Measurements from ENCODE around the gene DET1. TPM values are rescaled to one million over a fixed set of nuclear protein-coding genes. Genes with fewer than 3 reads are reported as not detected.

The DET1 gene
- total RNA-seq, 2 experiments from 2014 or later = 2.2 to 2.8 TPM

DNA sequence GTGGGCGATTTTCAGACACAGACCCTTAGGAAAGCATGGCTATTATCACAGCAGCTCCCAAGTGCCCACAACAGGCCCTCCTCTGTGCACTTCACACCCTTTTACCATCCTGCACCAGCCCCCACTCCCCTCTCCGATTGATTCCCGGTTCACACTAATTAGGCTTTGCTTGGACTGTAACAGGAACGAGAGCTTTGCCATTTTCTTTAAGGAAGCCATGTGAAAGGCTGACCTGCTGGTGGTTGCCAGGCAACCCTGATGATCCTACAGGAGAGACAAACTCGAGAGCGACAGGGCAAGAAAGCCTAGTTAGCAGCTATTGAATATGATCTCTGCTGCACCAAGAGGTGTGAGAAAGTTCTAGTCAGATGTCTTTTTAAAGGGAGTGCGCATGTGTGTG is 28.2 kb upstream of the DET1 start:
- no peaks in the 10 kb centered on the region for H3K4me1 ChIP-seq (ENCODE audit: insufficient read depth, low read length)
- H3K4me3 Mint-ChIP-seq = no peak overlapping the region
- no peaks in the 10 kb centered on the region for H3K4me1 Mint-ChIP-seq (ENCODE audit: low read depth)
- ChIA-PET POLR2A (no interaction called here), CTCF (no interaction called here)
- no peak overlapping the region for H3K27ac Mint-ChIP-seq
- TF ChIP-seq, protein P1, sequence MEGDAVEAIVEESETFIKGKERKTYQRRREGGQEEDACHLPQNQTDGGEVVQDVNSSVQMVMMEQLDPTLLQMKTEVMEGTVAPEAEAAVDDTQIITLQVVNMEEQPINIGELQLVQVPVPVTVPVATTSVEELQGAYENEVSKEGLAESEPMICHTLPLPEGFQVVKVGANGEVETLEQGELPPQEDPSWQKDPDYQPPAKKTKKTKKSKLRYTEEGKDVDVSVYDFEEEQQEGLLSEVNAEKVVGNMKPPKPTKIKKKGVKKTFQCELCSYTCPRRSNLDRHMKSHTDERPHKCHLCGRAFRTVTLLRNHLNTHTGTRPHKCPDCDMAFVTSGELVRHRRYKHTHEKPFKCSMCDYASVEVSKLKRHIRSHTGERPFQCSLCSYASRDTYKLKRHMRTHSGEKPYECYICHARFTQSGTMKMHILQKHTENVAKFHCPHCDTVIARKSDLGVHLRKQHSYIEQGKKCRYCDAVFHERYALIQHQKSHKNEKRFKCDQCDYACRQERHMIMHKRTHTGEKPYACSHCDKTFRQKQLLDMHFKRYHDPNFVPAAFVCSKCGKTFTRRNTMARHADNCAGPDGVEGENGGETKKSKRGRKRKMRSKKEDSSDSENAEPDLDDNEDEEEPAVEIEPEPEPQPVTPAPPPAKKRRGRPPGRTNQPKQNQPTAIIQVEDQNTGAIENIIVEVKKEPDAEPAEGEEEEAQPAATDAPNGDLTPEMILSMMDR (IDR thresholded peaks at IDR 0.05) = no peak
- peaks cover 14% of the 10 kb centered on the region for H3K27me3 Mint-ChIP-seq
- no peaks in the 10 kb centered on the region for H3K9me3 Mint-ChIP-seq
- no peak overlapping the region for H3K4me3 ChIP-seq (ENCODE audit: low read length)
- intact Hi-C loops (cut with DNase I, micrococcal nuclease) = no loop called here
- H3K36me3 Mint-ChIP-seq (ENCODE audit: low read depth) = no peaks in the 10 kb centered on the region
- H3K9me3 ChIP-seq (ENCODE audit: control insufficient read depth in 1 of 2, insufficient read depth in 1 of 2, low read length in 2 of 2) = no peaks in the 10 kb centered on the region
- no peaks in the 10 kb centered on the region for H3K36me3 ChIP-seq (ENCODE audit: insufficient read depth, low read length)
- H3K27ac ChIP-seq (ENCODE audit: low read depth in 1 of 2, low read length in 2 of 2) = no peak overlapping the region
- ATAC-seq (ENCODE audit: poor library complexity) = no peak
- no peaks in the 10 kb centered on the region for H3K27me3 ChIP-seq (ENCODE audit: control insufficient read depth in 1 of 2, insufficient read depth in 2 of 2, low read length in 2 of 2)
- DNase-seq = no peak

DNA sequence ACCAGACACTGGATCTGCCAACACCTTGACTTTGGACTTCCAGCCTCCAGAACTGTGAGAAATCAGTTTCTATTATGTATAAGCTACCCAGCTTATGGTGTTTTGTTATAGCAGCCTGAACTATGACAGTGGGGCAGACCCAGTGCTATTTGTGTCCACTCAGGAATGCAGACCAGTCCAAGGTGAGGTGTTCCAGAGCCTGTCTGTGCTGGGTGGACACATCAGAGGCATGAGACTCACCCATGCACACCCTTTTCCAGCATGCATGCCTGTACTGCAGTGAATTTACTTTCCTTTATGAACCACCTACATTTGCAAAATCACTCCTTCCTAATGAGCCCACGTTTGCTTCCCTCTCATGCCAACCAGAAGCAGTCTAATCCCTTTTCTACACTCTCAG is 27.6 kb upstream of the DET1 start:
- POLR2A ChIA-PET = no interaction called here
- no peak for ATAC-seq (ENCODE audit: poor library complexity)
- H3K4me1 Mint-ChIP-seq (ENCODE audit: low read depth) = no peaks in the 10 kb centered on the region

DNA sequence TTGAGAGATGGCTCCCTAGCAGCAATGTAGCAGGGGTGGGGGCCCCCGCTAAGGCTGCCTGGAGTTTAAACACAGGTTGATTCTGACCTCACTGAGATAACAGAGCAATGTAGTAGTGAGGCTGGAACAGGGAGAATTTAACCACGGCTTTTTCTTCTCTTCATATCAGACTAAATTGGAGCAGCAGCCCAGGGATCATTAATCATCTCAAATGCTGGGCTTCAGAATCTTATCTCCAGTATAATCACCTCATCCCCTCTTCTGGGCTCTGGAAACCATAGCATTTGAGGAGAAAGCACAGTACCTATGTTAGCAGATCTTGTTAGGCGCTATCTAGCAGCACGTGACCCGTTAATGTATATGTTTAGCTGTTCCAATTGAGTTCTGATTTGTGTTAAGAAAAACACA is 25.4 kb upstream of the DET1 start:
- TF ChIP-seq, protein P1 (IDR thresholded peaks at IDR 0.05) = no peak

More for the DNA sequence above, 27.6 kb upstream of the DET1 start:
- Mint-ChIP-seq H3K9me3 (no peaks in the 10 kb centered on the region), H3K36me3 (ENCODE audit: low read depth) (no peaks in the 10 kb centered on the region), H3K4me3 (no peak overlapping the region), H3K27ac (no peak overlapping the region), H3K27me3 (peaks cover 11% of the 10 kb centered on the region)
- Histone ChIP-seq H3K36me3 (ENCODE audit: insufficient read depth, low read length) (no peaks in the 10 kb centered on the region), H3K27me3 (ENCODE audit: control insufficient read depth in 1 of 2, insufficient read depth in 2 of 2, low read length in 2 of 2) (no peaks in the 10 kb centered on the region), H3K4me3 (ENCODE audit: low read length) (no peak overlapping the region), H3K9me3 (ENCODE audit: control insufficient read depth in 1 of 2, insufficient read depth in 1 of 2, low read length in 2 of 2) (no peaks in the 10 kb centered on the region), H3K27ac (ENCODE audit: low read depth in 1 of 2, low read length in 2 of 2) (no peak overlapping the region), H3K4me1 (ENCODE audit: insufficient read depth, low read length) (no peaks in the 10 kb centered on the region)
- CTCF ChIA-PET = no interaction called here
- intact Hi-C loops (cut with DNase I, micrococcal nuclease) = no loop called here
- TF ChIP-seq, protein P1 (IDR thresholded peaks at IDR 0.05) = no peak
- DNase-seq = no peak

More for the DNA sequence above, 25.4 kb upstream of the DET1 start:
- ChIA-PET CTCF (no interaction called here), POLR2A (no interaction called here)
- H3K4me3 Mint-ChIP-seq = no peak overlapping the region
- ATAC-seq (ENCODE audit: poor library complexity) (no peak), DNase-seq (no peak)
- no peak overlapping the region for H3K27ac ChIP-seq (ENCODE audit: low read depth in 1 of 2, low read length in 2 of 2)
- intact Hi-C loops (cut with DNase I, micrococcal nuclease) = no loop called here
- no peaks in the 10 kb centered on the region for H3K36me3 Mint-ChIP-seq (ENCODE audit: low read depth)
- H3K36me3 ChIP-seq (ENCODE audit: insufficient read depth, low read length) = no peaks in the 10 kb centered on the region
- H3K27me3 ChIP-seq (ENCODE audit: control insufficient read depth in 1 of 2, insufficient read depth in 2 of 2, low read length in 2 of 2) = no peaks in the 10 kb centered on the region
- H3K4me1 Mint-ChIP-seq (ENCODE audit: low read depth) = no peaks in the 10 kb centered on the region
- no peaks in the 10 kb centered on the region for H3K4me1 ChIP-seq (ENCODE audit: insufficient read depth, low read length)
- no peak overlapping the region for H3K27ac Mint-ChIP-seq
- H3K27me3 Mint-ChIP-seq = peaks cover 14% of the 10 kb centered on the region
- no peaks in the 10 kb centered on the region for H3K9me3 ChIP-seq (ENCODE audit: control insufficient read depth in 1 of 2, insufficient read depth in 1 of 2, low read length in 2 of 2)
- no peaks in the 10 kb centered on the region for H3K9me3 Mint-ChIP-seq
- no peak overlapping the region for H3K4me3 ChIP-seq (ENCODE audit: low read length)
